Measurements from ENCODE around the gene SPI1. TPM values are rescaled to one million over a fixed set of nuclear protein-coding genes. Genes with fewer than 3 reads are reported as not detected.

Gene SPI1
- total RNA-seq, 1 experiment from 2014 or later, result not detected

DNA sequence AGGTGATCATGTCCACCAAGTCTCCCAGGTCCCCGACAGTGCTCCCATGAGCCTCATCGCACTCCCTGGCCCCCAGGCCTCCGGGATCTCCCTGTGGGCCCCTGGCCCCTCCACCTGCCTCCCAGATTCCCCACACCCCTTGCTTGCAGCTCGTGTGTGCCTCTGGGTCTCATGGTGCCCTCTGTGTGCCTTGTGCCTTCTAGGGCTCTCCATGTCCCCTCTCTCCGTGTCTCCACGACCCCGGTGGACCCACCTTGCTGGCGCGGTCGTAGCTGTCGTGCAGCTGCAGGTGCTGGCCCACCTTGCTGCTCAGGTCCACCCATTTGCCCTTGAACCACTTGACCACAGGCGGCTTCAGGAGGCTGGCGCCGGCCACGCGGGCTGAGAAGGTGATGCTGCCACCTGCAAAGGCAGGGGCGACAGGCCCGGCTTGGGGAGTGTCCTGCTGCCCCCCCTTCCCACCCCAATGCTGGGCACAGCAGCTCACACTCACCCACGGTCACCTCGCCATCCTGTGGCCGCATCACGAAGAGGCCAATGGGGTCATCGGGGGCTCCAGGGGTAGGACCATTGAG lies 28.7 kb downstream of the SPI1 start:
- H3K9me3 Mint-ChIP-seq (ENCODE audit: unreplicated experiment), result no peaks in the 10 kb centered on the region
- H3K4me3 ChIP-seq (ENCODE audit: low read depth, low read length), result no peak overlapping the region
- BruUV-seq (replicated peaks), result no TSS peak

GRCh38 chr11:47348859-47349258 lies 29.5 kb downstream of the SPI1 start:
- Mint-ChIP-seq H3K27ac (ENCODE audit: unreplicated experiment) (no peak overlapping the region), H3K27me3 (ENCODE audit: insufficient read depth, unreplicated experiment) (no peaks in the 10 kb centered on the region), H3K4me3 (ENCODE audit: unreplicated experiment) (no peak overlapping the region), H3K9me3 (ENCODE audit: unreplicated experiment) (no peaks in the 10 kb centered on the region), H3K4me1 (ENCODE audit: low read depth, unreplicated experiment) (peaks cover 5% of the 10 kb centered on the region), H3K36me3 (ENCODE audit: insufficient read depth, unreplicated experiment) (no peaks in the 10 kb centered on the region)
- Histone ChIP-seq H3K27me3 (replicated peaks; ENCODE audit: control insufficient read depth, insufficient read depth, low read length) (no peaks in the 10 kb centered on the region), H3K9me3 (no peaks in the 10 kb centered on the region), H3K4me1 (no peaks in the 10 kb centered on the region), H3K36me3 (ENCODE audit: control insufficient read depth, insufficient read depth, low read length) (no peaks in the 10 kb centered on the region), H3K4me3 (ENCODE audit: low read depth, low read length) (no peak overlapping the region)
- peak; percentile 55 to 62 for DNase-seq
- POLR2A ChIA-PET, result interaction anchor here (0.6 kb wide), 1 partner anchor 19 kb away, joined by 5 read pairs; no protein-coding TSS in a partner anchor
- no TSS peak for BruUV-seq (replicated peaks)
- intact Hi-C loops (cut with micrococcal nuclease; ENCODE audit: unreplicated experiment), result no loop called here
- CTCF ChIA-PET, result no interaction called here
- peak in 1 of 2 experiments; percentile 52 for TF ChIP-seq CTCF (IDR thresholded peaks at IDR 0.05; ENCODE audit: insufficient read depth in 1 of 2, low read depth in 1 of 2, low read length in 1 of 2, severe bottlenecking in 1 of 2, unreplicated experiment in 1 of 2)

More for the DNA sequence above, 28.7 kb downstream of the SPI1 start:
- Mint-ChIP-seq H3K27ac (ENCODE audit: unreplicated experiment) (no peak overlapping the region), H3K4me3 (ENCODE audit: unreplicated experiment) (no peak overlapping the region), H3K4me1 (ENCODE audit: low read depth, unreplicated experiment) (peaks cover 5% of the 10 kb centered on the region), H3K27me3 (ENCODE audit: insufficient read depth, unreplicated experiment) (no peaks in the 10 kb centered on the region), H3K36me3 (ENCODE audit: insufficient read depth, unreplicated experiment) (no peaks in the 10 kb centered on the region)
- DNase-seq, result no peak
- H3K4me1 ChIP-seq, result no peaks in the 10 kb centered on the region
- no peaks in the 10 kb centered on the region for H3K9me3 ChIP-seq
- ChIA-PET CTCF (no interaction called here), POLR2A (no interaction called here)
- no peak for TF ChIP-seq CTCF (IDR thresholded peaks at IDR 0.05; ENCODE audit: insufficient read depth in 1 of 2, low read depth in 1 of 2, low read length in 1 of 2, severe bottlenecking in 1 of 2, unreplicated experiment in 1 of 2)
- no peaks in the 10 kb centered on the region for H3K27me3 ChIP-seq (replicated peaks; ENCODE audit: control insufficient read depth, insufficient read depth, low read length)
- intact Hi-C loops (cut with micrococcal nuclease; ENCODE audit: unreplicated experiment), result no loop called here
- H3K36me3 ChIP-seq (ENCODE audit: control insufficient read depth, insufficient read depth, low read length), result no peaks in the 10 kb centered on the region

DNA sequence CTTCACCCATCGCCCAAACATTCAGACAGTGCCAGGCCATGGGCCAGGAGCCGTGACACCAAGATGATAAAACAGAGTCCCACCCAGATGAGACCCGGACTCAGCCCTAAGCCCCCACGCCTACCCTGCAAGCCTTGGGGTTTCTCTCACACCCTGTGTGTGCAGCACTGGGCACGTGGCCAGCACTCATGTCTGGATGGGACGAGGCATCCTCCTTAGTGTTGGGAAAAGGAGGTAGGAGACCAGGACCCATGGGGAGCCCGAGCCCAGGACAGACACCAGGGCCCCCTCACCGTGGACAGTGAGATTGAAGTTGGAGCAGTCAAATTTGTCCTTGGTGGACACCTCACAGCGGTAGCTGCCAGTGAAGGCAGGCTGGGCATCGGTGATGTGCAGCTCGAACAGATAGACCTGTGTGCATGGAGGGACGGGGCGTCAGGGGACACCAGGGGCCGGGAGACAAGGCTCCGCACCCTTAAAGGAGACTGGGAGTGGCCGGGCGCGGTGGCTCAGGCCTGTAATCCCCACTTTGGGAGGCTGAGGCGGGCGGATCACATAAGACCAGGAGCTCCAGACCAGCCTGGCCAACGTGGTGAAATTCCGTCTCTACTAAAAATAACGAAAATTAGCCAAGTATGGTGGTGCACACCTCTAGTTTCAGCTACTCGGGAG lies 30.1 kb downstream of the SPI1 start:
- DNase-seq, result no peak
- BruUV-seq (replicated peaks), result no TSS peak
- Mint-ChIP-seq H3K4me3 (ENCODE audit: unreplicated experiment) (no peak overlapping the region), H3K4me1 (ENCODE audit: low read depth, unreplicated experiment) (peaks cover 5% of the 10 kb centered on the region), H3K27ac (ENCODE audit: unreplicated experiment) (no peak overlapping the region), H3K36me3 (ENCODE audit: insufficient read depth, unreplicated experiment) (no peaks in the 10 kb centered on the region), H3K9me3 (ENCODE audit: unreplicated experiment) (no peaks in the 10 kb centered on the region), H3K27me3 (ENCODE audit: insufficient read depth, unreplicated experiment) (no peaks in the 10 kb centered on the region)
- no peak for TF ChIP-seq CTCF (IDR thresholded peaks at IDR 0.05; ENCODE audit: insufficient read depth in 1 of 2, low read depth in 1 of 2, low read length in 1 of 2, severe bottlenecking in 1 of 2, unreplicated experiment in 1 of 2)
- ChIA-PET POLR2A (interaction anchor here (0.6 kb wide), 1 partner anchor 18 kb away, joined by 5 read pairs; no protein-coding TSS in a partner anchor), CTCF (no interaction called here)
- Histone ChIP-seq H3K9me3 (no peaks in the 10 kb centered on the region), H3K27me3 (replicated peaks; ENCODE audit: control insufficient read depth, insufficient read depth, low read length) (no peaks in the 10 kb centered on the region), H3K4me3 (ENCODE audit: low read depth, low read length) (no peak overlapping the region), H3K36me3 (ENCODE audit: control insufficient read depth, insufficient read depth, low read length) (no peaks in the 10 kb centered on the region), H3K4me1 (no peaks in the 10 kb centered on the region)
- intact Hi-C loops (cut with micrococcal nuclease; ENCODE audit: unreplicated experiment), result no loop called here

All from Caco-2 (cell line).